ENCODE data around the gene SORCS3. TPM values are rescaled to one million over a fixed set of nuclear protein-coding genes. Genes with fewer than 3 reads are reported as not detected.
"Not testable (repeated sequence)": the region's sequence is repeated elsewhere in the genome, so short reads cannot be mapped to it uniquely, and the experiment has no call there.

Gene SORCS3
- polyA plus RNA-seq, 12 donors: 0.03 to 0.33 (median 0.06) TPM; not detected in 2

- no peak for DNase-seq
These were observed 49.0 kb downstream of the SORCS3 start for GRCh38 chr10:104690101-104690500.

- DNase-seq: no peak
These were observed 49.9 kb downstream of the SORCS3 start for GRCh38 chr10:104690959-104691358.

GRCh38 chr10:104694074-104694473 is 53.0 kb downstream of the SORCS3 start:
- no peak for DNase-seq

GRCh38 chr10:104703262-104703661 is 62.2 kb downstream of the SORCS3 start:
- not testable (repeated sequence) for DNase-seq

- no peak for DNase-seq
These were observed 65.8 kb downstream of the SORCS3 start for GRCh38 chr10:104706886-104707285.

GRCh38 chr10:104707602-104708459 is 66.7 kb downstream of the SORCS3 start:
- no peak for DNase-seq

- no peak for DNase-seq
These were observed 70.2 kb downstream of the SORCS3 start for GRCh38 chr10:104711302-104711721.

- DNase-seq: not testable (repeated sequence)
These were observed 89.5 kb downstream of the SORCS3 start for GRCh38 chr10:104730593-104730992.

GRCh38 chr10:104731192-104731591 is 90.1 kb downstream of the SORCS3 start:
- no peak for DNase-seq

- no peak for DNase-seq
These were observed 91.1 kb downstream of the SORCS3 start for GRCh38 chr10:104732222-104732621.

- no peak for DNase-seq
These were observed 93.3 kb downstream of the SORCS3 start for GRCh38 chr10:104734433-104734832.

- DNase-seq: no peak
These were observed 94.1 kb downstream of the SORCS3 start for GRCh38 chr10:104735036-104735756.

GRCh38 chr10:104735757-104736391 is 94.8 kb downstream of the SORCS3 start:
- DNase-seq: no peak

- no peak for DNase-seq
These were observed 100.0 kb downstream of the SORCS3 start for GRCh38 chr10:104741127-104741526.

- DNase-seq: no peak
These were observed 103.0 kb downstream of the SORCS3 start for GRCh38 chr10:104744052-104744451.

GRCh38 chr10:104750291-104750690 is 109.2 kb downstream of the SORCS3 start:
- DNase-seq: no peak

- no peak for DNase-seq
These were observed 121.7 kb downstream of the SORCS3 start for GRCh38 chr10:104762793-104763192.

GRCh38 chr10:104766341-104766740 is 125.3 kb downstream of the SORCS3 start:
- DNase-seq: no peak

- no peak for DNase-seq
These were observed 126.2 kb downstream of the SORCS3 start for GRCh38 chr10:104767282-104767681.

- no peak for DNase-seq
These were observed 126.7 kb downstream of the SORCS3 start for GRCh38 chr10:104767745-104768144.

GRCh38 chr10:104773105-104773504 is 132.0 kb downstream of the SORCS3 start:
- no peak for DNase-seq

- DNase-seq: no peak
These were observed 133.1 kb downstream of the SORCS3 start for GRCh38 chr10:104774234-104774633.

All from muscle of arm (tissue), 12 donors.